ENCODE data around the gene OSTM1. TPM values are rescaled to one million over a fixed set of nuclear protein-coding genes. Genes with fewer than 3 reads are reported as not detected.

Gene OSTM1
- total and polyA plus RNA-seq, 9 of the 15 experiments (the other 6 are each of a cell fraction or from before 2014, with no cell fraction given) = 5.6 to 29.5 (median 16.3) TPM

DNA sequence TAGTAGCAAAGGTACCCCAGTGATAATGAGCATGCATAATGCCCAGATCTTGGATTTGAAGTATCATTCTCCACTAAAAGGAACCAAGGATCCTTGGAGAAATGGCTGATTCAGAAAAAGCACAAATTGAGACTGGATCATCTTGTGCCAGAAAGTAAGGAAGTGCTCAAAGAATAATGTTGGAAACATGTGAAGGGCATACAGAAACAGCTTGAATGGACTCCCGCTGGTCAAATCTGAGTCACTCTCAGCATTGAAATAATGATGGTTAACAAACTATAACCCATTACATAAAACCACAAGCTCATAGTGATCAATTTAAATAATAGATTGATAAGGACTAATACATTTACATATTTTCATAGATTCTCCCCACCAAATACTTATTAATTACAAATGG is 3.6 kb upstream of the OSTM1 start (continued):
- TF ChIP-seq, protein P1, sequence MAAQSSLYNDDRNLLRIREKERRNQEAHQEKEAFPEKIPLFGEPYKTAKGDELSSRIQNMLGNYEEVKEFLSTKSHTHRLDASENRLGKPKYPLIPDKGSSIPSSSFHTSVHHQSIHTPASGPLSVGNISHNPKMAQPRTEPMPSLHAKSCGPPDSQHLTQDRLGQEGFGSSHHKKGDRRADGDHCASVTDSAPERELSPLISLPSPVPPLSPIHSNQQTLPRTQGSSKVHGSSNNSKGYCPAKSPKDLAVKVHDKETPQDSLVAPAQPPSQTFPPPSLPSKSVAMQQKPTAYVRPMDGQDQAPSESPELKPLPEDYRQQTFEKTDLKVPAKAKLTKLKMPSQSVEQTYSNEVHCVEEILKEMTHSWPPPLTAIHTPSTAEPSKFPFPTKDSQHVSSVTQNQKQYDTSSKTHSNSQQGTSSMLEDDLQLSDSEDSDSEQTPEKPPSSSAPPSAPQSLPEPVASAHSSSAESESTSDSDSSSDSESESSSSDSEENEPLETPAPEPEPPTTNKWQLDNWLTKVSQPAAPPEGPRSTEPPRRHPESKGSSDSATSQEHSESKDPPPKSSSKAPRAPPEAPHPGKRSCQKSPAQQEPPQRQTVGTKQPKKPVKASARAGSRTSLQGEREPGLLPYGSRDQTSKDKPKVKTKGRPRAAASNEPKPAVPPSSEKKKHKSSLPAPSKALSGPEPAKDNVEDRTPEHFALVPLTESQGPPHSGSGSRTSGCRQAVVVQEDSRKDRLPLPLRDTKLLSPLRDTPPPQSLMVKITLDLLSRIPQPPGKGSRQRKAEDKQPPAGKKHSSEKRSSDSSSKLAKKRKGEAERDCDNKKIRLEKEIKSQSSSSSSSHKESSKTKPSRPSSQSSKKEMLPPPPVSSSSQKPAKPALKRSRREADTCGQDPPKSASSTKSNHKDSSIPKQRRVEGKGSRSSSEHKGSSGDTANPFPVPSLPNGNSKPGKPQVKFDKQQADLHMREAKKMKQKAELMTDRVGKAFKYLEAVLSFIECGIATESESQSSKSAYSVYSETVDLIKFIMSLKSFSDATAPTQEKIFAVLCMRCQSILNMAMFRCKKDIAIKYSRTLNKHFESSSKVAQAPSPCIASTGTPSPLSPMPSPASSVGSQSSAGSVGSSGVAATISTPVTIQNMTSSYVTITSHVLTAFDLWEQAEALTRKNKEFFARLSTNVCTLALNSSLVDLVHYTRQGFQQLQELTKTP (IDR thresholded peaks at IDR 0.05; ENCODE audit: low read depth in 1 of 2, partially characterized antibody in 2 of 2) = no peak
- no peak for TF ChIP-seq HEY1 (CRISPR knock-in tag; IDR thresholded peaks at IDR 0.05; ENCODE audit: borderline replicate concordance)

GRCh38 chr6:108074057-108074358 is 533 bp downstream of the OSTM1 start:
- H2AFZ ChIP-seq (ENCODE audit: low read depth, low read length) = peak overlapping the region; percentile 97
- no peaks in the 10 kb centered on the region for H3K36me3 ChIP-seq (ENCODE audit: control insufficient read depth, insufficient read depth, low read length)
- POLR2A ChIA-PET = interaction anchor here (1.0 to 1.2 kb wide), 2 partner anchors 83 to 116 kb away, joined by 3 read pairs; partner anchors contain the start of gene SEC63
- intact Hi-C loops (cut with micrococcal nuclease) (no loop called here), in situ Hi-C loops (cut with MboI) (no loop called here)
- no peaks in the 10 kb centered on the region for H4K20me1 ChIP-seq (replicated peaks; ENCODE audit: control insufficient read depth, insufficient read depth, low read length)
- H3K4me2 ChIP-seq (ENCODE audit: insufficient read depth, low read length) = peak overlapping the region; percentile 88
- FAIRE-seq (no peak), DNase-seq (ENCODE audit: extremely low read depth in 1 of 4, low spot score in 3 of 4) (peak in 1 of 4 experiments; percentile 54), ATAC-seq (peak; percentile 78)
- peak overlapping the region; percentile 83 to 97 for H3K9ac ChIP-seq (ENCODE audit: insufficient read depth in 1 of 2, low read depth in 2 of 2, low read length in 2 of 2)
- no peaks in the 10 kb centered on the region for H3K9me1 ChIP-seq (ENCODE audit: control insufficient read depth, insufficient read depth, low read length)
- TF ChIP-seq ZNF212 (CRISPR knock-in tag; IDR thresholded peaks at IDR 0.05) (no peak), SMARCA5 (IDR thresholded peaks at IDR 0.05) (no peak), MCM7 (IDR thresholded peaks at IDR 0.05) (no peak), RNF219 (CRISPR knock-in tag; IDR thresholded peaks at IDR 0.05) (no peak), BCOR (IDR thresholded peaks at IDR 0.05) (peak; percentile 61; the same call in 1 of the 2 replicates), RBM14 (IDR thresholded peaks at IDR 0.05; ENCODE audit: borderline replicate concordance, insufficient read depth, low read depth, low read length) (0 out of 2 replicates have a peak, but pooled peaks have one; percentile 15), ZNF699 (CRISPR knock-in tag; IDR thresholded peaks at IDR 0.05; ENCODE audit: insufficient replicate concordance) (no peak), BHLHE40 (IDR thresholded peaks at IDR 0.05; ENCODE audit: low read length) (peak; percentile 39), ZNF644 (tag; IDR thresholded peaks at IDR 0.05; ENCODE audit: low read depth) (no peak)
- TF ChIP-seq, protein P2, sequence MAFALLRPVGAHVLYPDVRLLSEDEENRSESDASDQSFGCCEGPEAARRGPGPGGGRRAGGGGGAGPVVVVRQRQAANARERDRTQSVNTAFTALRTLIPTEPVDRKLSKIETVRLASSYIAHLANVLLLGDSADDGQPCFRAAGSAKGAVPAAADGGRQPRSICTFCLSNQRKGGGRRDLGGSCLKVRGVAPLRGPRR (CRISPR knock-in tag; IDR thresholded peaks at IDR 0.05) = no peak
- H3K27me3 ChIP-seq (ENCODE audit: control insufficient read depth in 2 of 2, insufficient read depth in 2 of 2, low read length in 2 of 2) = no peaks in the 10 kb centered on the region
- peak overlapping the region; percentile 74 for H3K27ac ChIP-seq (ENCODE audit: extremely low read depth, low read depth, low read length)
- BruUV-seq (replicated peaks) = no TSS peak
- H3K79me2 ChIP-seq (ENCODE audit: control insufficient read depth, insufficient read depth, low read length) = peaks cover 15% of the 10 kb centered on the region; the same call in 2 of the 3 replicates
- WGBS (ENCODE audit: insufficient coverage, low coverage, missing lambda C conversion rate) = 2% methylated on average over 12 of the region's 12 CpGs
- peak overlapping the region; percentile 85 for H3K4me3 ChIP-seq
- no peaks in the 10 kb centered on the region for H3K9me3 ChIP-seq (replicated peaks; ENCODE audit: control insufficient read depth, insufficient read depth, low read depth, low read length)
- peaks cover 2 to 17% of the 10 kb centered on the region in 2 experiments; a peak in 4 of 5 replicates for H3K4me1 ChIP-seq (replicated peaks in 1 of 2; ENCODE audit: control insufficient read depth in 2 of 2, insufficient read depth in 2 of 2, low read length in 2 of 2)
- CTCF ChIA-PET (ENCODE audit: low intra/inter-chr PET ratio) = no interaction called here

Data from K562 (cell line).